ENCODE results near the gene ENC1. TPM values are rescaled to one million over a fixed set of nuclear protein-coding genes. Genes with fewer than 3 reads are reported as not detected.

ENC1 gene
- total RNA-seq, 1 experiment from 2014 or later, result 30.0 TPM

DNA sequence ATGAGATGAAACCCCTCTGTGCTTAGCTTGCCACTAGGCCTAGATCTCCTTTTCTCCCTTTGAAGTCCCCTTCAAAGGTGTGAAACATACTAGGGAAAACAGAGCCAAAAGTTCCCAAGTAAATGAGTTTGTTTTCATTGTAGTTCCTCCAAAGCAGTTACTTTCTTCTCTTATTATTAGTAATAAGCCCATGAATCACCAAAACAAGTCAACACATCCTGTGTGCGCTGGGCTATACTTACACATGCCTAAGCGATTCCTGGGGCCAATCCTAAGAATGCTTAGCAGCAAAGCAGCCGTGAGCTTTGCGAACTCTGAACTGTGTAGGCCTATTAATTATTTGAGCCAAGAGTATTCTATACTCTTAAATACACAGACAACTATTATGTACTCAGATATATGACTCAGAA, 7.6 kb downstream of the ENC1 start:
- intact Hi-C loops (cut with micrococcal nuclease), result loop anchor here (2.0 to 5.0 kb wide), 2 partner anchors 90 to 306 kb away; no protein-coding TSS in a partner anchor
- Histone ChIP-seq H3K4me3 (replicated peaks in 1 of 2; ENCODE audit: low read depth in 1 of 2, low read length in 2 of 2) (peak overlapping the region in 1 of 2 experiments; percentile 12; a peak in 1 of 4 replicates), H3K9ac (ENCODE audit: low read length) (peak overlapping the region; percentile 17; the same call in 1 of the 2 replicates), H3K36me3 (ENCODE audit: control insufficient read depth in 1 of 2, insufficient read depth in 2 of 2, low read length in 2 of 2) (peaks cover 17 to 21% of the 10 kb centered on the region in 2 experiments), H3K27me3 (ENCODE audit: insufficient read depth, low read length) (no peaks in the 10 kb centered on the region), H3K4me1 (ENCODE audit: control insufficient read depth in 1 of 2, insufficient read depth in 2 of 2, low read length in 2 of 2) (peaks cover 61 to 80% of the 10 kb centered on the region in 2 experiments), H4K20me1 (ENCODE audit: insufficient read depth) (no peaks in the 10 kb centered on the region), H3K9me2 (ENCODE audit: insufficient read depth) (no peaks in the 10 kb centered on the region), H3K27ac (ENCODE audit: low read depth, low read length) (peak overlapping the region; percentile 86), H3K9me3 (ENCODE audit: control insufficient read depth in 1 of 2, insufficient read depth in 1 of 2, low read depth in 1 of 2, low read length in 2 of 2) (no peaks in the 10 kb centered on the region), H2AFZ (ENCODE audit: low read depth, low read length, poor library complexity, severe bottlenecking) (no peak overlapping the region), H3K79me2 (ENCODE audit: insufficient read depth, low read length) (peaks cover 30% of the 10 kb centered on the region), H3K4me2 (ENCODE audit: low read length) (peak overlapping the region; percentile 63)
- TF ChIP-seq POLR2AphosphoS5 (IDR thresholded peaks at IDR 0.05; ENCODE audit: low read depth, low read length) (no peak), FOSL1 (IDR thresholded peaks at IDR 0.05; ENCODE audit: low read depth) (peak; percentile 45; the same call in 1 of the 2 replicates)
- ChIA-PET POLR2A (interaction anchor here (1.7 kb wide), 1 partner anchor 7 kb away, joined by 9 read pairs; the partner anchor contains the start of gene ENC1), CTCF (interaction anchor here (1.3 kb wide), 1 partner anchor 731 kb away, joined by 3 read pairs; no protein-coding TSS in a partner anchor), RAD21 (ENCODE audit: low non-redundant PET in 1 of 2, low total read pairs in 2 of 2, uncharacterized antibody in 2 of 2, unreplicated experiment in 2 of 2) (no interaction called here)
- DNase-seq (ENCODE audit: low read depth, low spot score), result peak; percentile 57
- ATAC-seq, result peak; percentile 59
- no TSS peak for BruUV-seq (replicated peaks)

DNA sequence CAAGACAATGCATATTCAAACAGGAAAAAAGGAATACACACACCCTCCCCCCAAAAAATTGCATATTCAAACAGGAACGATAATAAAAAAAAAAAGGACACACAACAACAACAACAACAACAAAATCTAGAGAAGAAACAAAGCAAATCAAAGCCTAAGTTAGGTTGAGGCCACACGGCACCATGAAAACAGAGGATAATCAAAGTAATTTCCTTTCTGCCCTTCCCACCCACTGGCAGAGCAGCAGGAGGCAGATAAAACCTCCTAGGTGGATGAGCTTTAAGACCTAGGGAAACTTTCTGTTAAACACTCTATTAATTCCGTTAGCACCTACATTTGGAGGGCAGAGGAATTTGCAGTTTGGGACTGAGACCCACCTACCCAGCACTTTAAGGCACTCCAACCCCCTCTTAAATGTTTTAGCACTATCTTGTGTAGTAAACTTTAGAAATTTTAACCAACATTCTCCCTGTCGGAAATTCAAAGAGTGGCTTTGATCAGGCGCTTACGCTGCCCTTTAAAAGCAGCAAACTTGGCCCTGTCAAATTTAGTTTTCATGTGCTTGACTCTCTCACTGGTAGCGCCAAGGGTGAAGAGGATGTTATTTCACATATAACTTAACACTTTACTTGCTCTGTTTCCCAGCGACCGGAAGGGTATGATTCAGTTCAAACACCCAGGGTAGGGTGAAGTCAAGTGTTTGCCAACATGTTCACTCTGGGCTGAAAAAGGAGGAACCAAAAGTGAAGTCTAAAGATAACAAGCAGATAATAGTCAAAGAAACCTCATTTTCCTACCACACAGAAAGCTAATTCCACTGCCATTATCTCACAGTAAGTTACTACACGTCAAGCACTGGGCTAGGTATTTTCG, 9.2 kb downstream of the ENC1 start:
- Histone ChIP-seq H3K4me1 (ENCODE audit: control insufficient read depth in 1 of 2, insufficient read depth in 2 of 2, low read length in 2 of 2) (peaks cover 60 to 71% of the 10 kb centered on the region in 2 experiments), H3K9ac (ENCODE audit: low read length) (peak overlapping the region; percentile 8; the same call in 1 of the 2 replicates), H3K4me3 (replicated peaks in 1 of 2; ENCODE audit: low read depth in 1 of 2, low read length in 2 of 2) (0 out of 4 replicates have a peak overlapping the region, but pooled peaks of 1 of the 2 experiments have one; percentile 2), H3K4me2 (ENCODE audit: low read length) (peak overlapping the region; percentile 63), H3K27me3 (ENCODE audit: insufficient read depth, low read length) (no peaks in the 10 kb centered on the region), H3K9me2 (ENCODE audit: insufficient read depth) (no peaks in the 10 kb centered on the region), H4K20me1 (ENCODE audit: insufficient read depth) (no peaks in the 10 kb centered on the region), H2AFZ (ENCODE audit: low read depth, low read length, poor library complexity, severe bottlenecking) (no peak overlapping the region), H3K79me2 (ENCODE audit: insufficient read depth, low read length) (peaks cover 15% of the 10 kb centered on the region), H3K36me3 (ENCODE audit: control insufficient read depth in 1 of 2, insufficient read depth in 2 of 2, low read length in 2 of 2) (peaks cover 21 to 22% of the 10 kb centered on the region in 2 experiments), H3K27ac (ENCODE audit: low read depth, low read length) (peak overlapping the region; percentile 86), H3K9me3 (ENCODE audit: control insufficient read depth in 1 of 2, insufficient read depth in 1 of 2, low read depth in 1 of 2, low read length in 2 of 2) (no peaks in the 10 kb centered on the region)
- BruUV-seq (replicated peaks), result no TSS peak
- intact Hi-C loops (cut with micrococcal nuclease), result loop anchor here (5.0 kb wide), 1 partner anchor 304 kb away; no protein-coding TSS in a partner anchor
- peak; percentile 10 for ATAC-seq
- DNase-seq (ENCODE audit: low read depth, low spot score), result no peak
- TF ChIP-seq POLR2AphosphoS5 (IDR thresholded peaks at IDR 0.05; ENCODE audit: low read depth, low read length) (no peak), MAX (IDR thresholded peaks at IDR 0.05) (peak; percentile 22), SIN3A (IDR thresholded peaks at IDR 0.05; ENCODE audit: low read depth) (no peak), CEBPB (IDR thresholded peaks at IDR 0.05; ENCODE audit: low read depth) (peak; percentile 3; the same call in 1 of the 2 replicates), ZFX (IDR thresholded peaks at IDR 0.05) (no peak), JUND (IDR thresholded peaks at IDR 0.05) (no peak)
- RAD21 ChIA-PET (ENCODE audit: low non-redundant PET in 1 of 2, low total read pairs in 2 of 2, uncharacterized antibody in 2 of 2, unreplicated experiment in 2 of 2), result interaction anchor here (1.0 to 1.5 kb wide), 2 partner anchors 9 to 16 kb away, joined by 3 read pairs; partner anchors contain the start of gene ENC1 (in 1 of the 2)
- CTCF ChIA-PET, result interaction anchor here (1.3 kb wide), 1 partner anchor 729 kb away, joined by 3 read pairs; no protein-coding TSS in a partner anchor
- POLR2A ChIA-PET, result interaction anchor here (1.7 kb wide), 1 partner anchor 9 kb away, joined by 9 read pairs; the partner anchor contains the start of gene ENC1

Data from HCT116 (cell line).